Panc1 (cell line): Measurements from ENCODE around the gene GRID1.

Source experiments
- POLR2AphosphoS5 ChIP-seq: IDR thresholded peaks from 2 replicates; pipeline ENCODE4 v1.6.1; 2012; ENCODE audit warnings: mild to moderate bottlenecking, low read depth, low read length, moderate library complexity
- SIN3A ChIP-seq: IDR thresholded peaks from 2 replicates; pipeline ENCODE4 v1.6.1; 2012; ENCODE audit warnings: low read depth, mild to moderate bottlenecking, low read length, moderate library complexity, borderline replicate concordance; ENCODE audit not compliant: insufficient read depth
- TCF7L2 ChIP-seq: IDR thresholded peaks from 2 replicates; pipeline ENCODE4 v1.6.1; 2011; ENCODE audit warnings: mild to moderate bottlenecking, low read depth, low read length, inconsistent platforms
- TF ChIP-seq, protein P1 (sequence below): fragments of 450-650 bp; IDR thresholded peaks from 2 replicates; pipeline ENCODE4 v1.5.1; 2017; ENCODE audit warnings: mild to moderate bottlenecking
- TF ChIP-seq, protein P2 (sequence below), 2 experiments: IDR thresholded peaks; 2 replicates each; pipeline ENCODE4 v1.6.1; 2011 to 2012; ENCODE audit warnings: low read depth in 2 of 2, control low read depth in 1 of 2, low read length in 1 of 2, mild to moderate bottlenecking in 1 of 2, moderate library complexity in 1 of 2; ENCODE audit not compliant: insufficient read depth in 1 of 2

DNA sequence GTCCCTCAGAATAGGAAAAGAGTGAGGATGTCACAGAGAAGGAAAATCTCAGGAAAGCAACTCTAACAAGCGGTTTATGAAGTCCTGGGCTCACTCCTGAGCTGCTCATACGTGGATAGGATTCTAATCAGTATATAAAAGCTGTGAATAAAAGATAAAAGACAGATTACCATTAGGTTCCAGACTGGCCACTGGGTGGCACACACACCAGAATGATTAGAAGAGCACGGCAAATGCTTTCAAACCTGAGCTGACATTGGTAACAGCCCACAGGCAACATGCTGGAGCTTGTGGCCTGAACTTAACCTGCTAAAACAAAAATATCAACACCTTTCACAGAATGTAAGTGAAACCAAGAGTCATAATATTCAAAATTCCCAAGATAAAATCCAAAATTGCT, 370.8 kb downstream of the GRID1 start:
- TF ChIP-seq, protein P1, sequence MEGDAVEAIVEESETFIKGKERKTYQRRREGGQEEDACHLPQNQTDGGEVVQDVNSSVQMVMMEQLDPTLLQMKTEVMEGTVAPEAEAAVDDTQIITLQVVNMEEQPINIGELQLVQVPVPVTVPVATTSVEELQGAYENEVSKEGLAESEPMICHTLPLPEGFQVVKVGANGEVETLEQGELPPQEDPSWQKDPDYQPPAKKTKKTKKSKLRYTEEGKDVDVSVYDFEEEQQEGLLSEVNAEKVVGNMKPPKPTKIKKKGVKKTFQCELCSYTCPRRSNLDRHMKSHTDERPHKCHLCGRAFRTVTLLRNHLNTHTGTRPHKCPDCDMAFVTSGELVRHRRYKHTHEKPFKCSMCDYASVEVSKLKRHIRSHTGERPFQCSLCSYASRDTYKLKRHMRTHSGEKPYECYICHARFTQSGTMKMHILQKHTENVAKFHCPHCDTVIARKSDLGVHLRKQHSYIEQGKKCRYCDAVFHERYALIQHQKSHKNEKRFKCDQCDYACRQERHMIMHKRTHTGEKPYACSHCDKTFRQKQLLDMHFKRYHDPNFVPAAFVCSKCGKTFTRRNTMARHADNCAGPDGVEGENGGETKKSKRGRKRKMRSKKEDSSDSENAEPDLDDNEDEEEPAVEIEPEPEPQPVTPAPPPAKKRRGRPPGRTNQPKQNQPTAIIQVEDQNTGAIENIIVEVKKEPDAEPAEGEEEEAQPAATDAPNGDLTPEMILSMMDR = peak; percentile 78
- TF ChIP-seq SIN3A (no peak), POLR2AphosphoS5 (no peak), TCF7L2 (no peak)
- TF ChIP-seq, protein P2, sequence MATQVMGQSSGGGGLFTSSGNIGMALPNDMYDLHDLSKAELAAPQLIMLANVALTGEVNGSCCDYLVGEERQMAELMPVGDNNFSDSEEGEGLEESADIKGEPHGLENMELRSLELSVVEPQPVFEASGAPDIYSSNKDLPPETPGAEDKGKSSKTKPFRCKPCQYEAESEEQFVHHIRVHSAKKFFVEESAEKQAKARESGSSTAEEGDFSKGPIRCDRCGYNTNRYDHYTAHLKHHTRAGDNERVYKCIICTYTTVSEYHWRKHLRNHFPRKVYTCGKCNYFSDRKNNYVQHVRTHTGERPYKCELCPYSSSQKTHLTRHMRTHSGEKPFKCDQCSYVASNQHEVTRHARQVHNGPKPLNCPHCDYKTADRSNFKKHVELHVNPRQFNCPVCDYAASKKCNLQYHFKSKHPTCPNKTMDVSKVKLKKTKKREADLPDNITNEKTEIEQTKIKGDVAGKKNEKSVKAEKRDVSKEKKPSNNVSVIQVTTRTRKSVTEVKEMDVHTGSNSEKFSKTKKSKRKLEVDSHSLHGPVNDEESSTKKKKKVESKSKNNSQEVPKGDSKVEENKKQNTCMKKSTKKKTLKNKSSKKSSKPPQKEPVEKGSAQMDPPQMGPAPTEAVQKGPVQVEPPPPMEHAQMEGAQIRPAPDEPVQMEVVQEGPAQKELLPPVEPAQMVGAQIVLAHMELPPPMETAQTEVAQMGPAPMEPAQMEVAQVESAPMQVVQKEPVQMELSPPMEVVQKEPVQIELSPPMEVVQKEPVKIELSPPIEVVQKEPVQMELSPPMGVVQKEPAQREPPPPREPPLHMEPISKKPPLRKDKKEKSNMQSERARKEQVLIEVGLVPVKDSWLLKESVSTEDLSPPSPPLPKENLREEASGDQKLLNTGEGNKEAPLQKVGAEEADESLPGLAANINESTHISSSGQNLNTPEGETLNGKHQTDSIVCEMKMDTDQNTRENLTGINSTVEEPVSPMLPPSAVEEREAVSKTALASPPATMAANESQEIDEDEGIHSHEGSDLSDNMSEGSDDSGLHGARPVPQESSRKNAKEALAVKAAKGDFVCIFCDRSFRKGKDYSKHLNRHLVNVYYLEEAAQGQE (IDR thresholded peaks at IDR 0.05; ENCODE audit: insufficient read depth in 1 of 2, low read depth in 2 of 2, low read length in 1 of 2) = no peak
